ENCODE data around the gene GRM2. TPM values are rescaled to one million over a fixed set of nuclear protein-coding genes. Genes with fewer than 3 reads are reported as not detected.
A peak's percentile ranks its signal among the peaks of the same experiment; 100 is the strongest.

GRM2 gene
- total RNA-seq, 1 donor from 2014 or later: 0.49 TPM

GRCh38 chr3:51718547-51719409 lies 11.9 kb downstream of the GRM2 start:
- ATAC-seq (peak; percentile 92), DNase-seq (peak; percentile 78)
- no peaks in the 10 kb centered on the region for H3K27me3 ChIP-seq
- intact Hi-C loops (cut with DNase I): no loop called here
- H3K36me3 ChIP-seq: no peaks in the 10 kb centered on the region
- H3K4me1 ChIP-seq: no peaks in the 10 kb centered on the region
- no peak overlapping the region for H3K4me3 ChIP-seq
- H3K9me3 ChIP-seq: no peaks in the 10 kb centered on the region
- no peak overlapping the region for H3K27ac ChIP-seq
- peak; percentile 59 for TF ChIP-seq CTCF (IDR thresholded peaks at IDR 0.05)

DNA sequence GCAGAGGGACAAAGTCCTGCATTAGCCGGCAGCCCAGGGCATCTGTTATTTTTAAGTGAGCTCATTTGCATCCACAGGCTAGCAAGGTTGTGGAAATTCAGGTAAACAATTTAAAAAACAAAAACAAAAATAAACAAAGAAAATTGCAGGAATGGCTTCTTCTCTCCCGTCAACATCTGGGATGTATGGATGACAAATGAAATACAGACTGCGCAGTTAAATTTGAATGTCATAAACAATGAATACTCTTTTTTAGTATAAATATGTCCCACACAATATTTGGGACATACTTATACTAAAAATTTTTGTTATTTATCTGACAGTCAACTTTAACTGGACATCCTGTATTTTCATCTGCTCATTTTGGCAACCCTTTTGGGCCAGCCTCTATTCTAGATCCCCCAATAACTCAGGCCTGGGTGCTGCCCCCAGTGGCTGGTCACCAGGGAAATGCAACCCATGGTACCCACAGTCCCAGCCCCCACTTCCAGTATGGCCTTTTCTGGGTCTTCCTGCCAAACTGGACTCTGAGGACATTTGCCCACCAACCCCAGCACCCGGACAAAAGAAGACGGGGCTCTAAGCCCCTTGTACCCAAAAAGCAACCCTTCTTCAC lies 12.7 kb downstream of the GRM2 start:
- no peaks in the 10 kb centered on the region for H3K36me3 ChIP-seq
- DNase-seq (no peak), ATAC-seq (no peak)
- no peak for TF ChIP-seq CTCF (IDR thresholded peaks at IDR 0.05)
- H3K27me3 ChIP-seq: no peaks in the 10 kb centered on the region
- H3K4me1 ChIP-seq: no peaks in the 10 kb centered on the region
- no peak overlapping the region for H3K4me3 ChIP-seq
- H3K9me3 ChIP-seq: no peaks in the 10 kb centered on the region
- intact Hi-C loops (cut with DNase I): no loop called here
- H3K27ac ChIP-seq: no peak overlapping the region

DNA sequence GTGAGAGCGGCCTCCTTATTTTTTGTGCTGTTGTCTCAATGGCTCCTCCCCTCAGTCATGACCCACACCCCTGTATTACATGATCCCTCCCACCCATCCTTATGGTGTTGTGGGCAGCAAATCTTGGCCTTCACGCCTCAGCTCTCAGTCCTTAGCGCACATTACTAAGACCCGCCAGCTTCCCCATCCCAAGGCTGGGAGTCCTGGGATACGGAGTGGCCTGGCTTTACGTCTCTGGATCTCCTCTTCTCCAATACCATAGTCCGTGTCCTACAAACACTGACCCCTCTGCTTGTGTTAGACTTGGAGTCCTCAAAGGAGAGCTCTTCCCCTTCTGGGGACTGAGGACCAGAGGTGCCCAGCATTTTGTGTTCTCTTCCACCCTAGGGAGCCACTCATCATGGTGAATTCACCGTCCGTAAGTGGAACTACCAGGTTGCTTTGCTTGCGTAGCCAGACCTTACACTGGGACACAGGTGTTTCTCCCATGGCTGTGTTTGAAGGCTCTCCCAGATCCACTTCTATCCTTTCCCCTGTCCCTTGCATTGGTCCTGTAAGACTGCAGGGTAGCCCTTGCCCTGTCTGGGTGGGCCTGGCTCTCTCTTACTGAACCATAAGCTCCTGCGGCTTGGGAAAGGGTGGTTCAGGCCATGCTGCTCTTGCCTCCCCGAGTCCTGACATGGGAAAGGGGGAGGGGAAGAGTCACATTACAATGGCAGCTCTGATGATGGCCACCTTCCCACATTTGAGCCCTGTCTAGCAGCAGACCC lies 13.6 kb downstream of the GRM2 start:
- DNase-seq (no peak), ATAC-seq (no peak)
- H3K27ac ChIP-seq: no peak overlapping the region
- TF ChIP-seq CTCF (IDR thresholded peaks at IDR 0.05): no peak
- no peaks in the 10 kb centered on the region for H3K36me3 ChIP-seq
- no peak overlapping the region for H3K4me3 ChIP-seq
- no peaks in the 10 kb centered on the region for H3K9me3 ChIP-seq
- intact Hi-C loops (cut with DNase I): no loop called here
- no peaks in the 10 kb centered on the region for H3K27me3 ChIP-seq
- H3K4me1 ChIP-seq: no peaks in the 10 kb centered on the region

DNA sequence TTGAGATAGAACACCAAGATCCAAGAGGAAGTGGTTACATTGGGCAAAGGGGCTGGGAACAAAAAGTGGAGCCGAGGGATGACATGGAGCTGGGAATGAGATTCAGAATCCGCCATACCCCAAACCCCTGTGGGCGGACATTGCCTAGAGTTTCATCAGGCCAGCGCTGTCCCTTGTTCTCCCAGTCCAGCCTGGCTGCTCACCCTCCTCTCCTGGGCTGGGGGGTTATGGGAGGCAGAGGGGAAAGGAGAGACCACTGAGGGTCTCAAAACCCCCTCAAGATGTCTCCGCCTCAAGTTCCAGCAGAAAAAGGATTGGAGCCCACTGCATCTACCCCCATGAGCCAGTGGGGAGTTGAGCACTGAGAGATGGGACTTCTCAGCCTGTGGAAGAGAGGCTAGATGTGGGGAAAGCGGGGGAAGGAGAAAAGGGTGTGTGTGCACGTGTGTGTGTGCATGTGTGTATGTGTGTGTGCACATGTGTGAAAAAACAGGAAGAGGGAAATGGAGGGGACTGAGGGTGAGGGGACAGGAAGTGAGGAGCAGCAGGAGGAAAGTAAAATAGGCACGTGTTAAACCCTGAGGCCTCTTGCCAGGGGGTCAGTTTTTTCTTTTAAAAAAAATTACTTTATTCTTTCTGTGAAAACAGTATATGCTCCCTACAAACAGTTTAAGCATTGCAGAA lies 14.3 kb downstream of the GRM2 start:
- Histone ChIP-seq H3K27me3 (no peaks in the 10 kb centered on the region), H3K36me3 (no peaks in the 10 kb centered on the region), H3K27ac (no peak overlapping the region), H3K4me3 (no peak overlapping the region), H3K4me1 (no peaks in the 10 kb centered on the region), H3K9me3 (no peaks in the 10 kb centered on the region)
- DNase-seq: no peak
- no peak for ATAC-seq
- intact Hi-C loops (cut with DNase I): no loop called here
- no peak for TF ChIP-seq CTCF (IDR thresholded peaks at IDR 0.05)

DNA sequence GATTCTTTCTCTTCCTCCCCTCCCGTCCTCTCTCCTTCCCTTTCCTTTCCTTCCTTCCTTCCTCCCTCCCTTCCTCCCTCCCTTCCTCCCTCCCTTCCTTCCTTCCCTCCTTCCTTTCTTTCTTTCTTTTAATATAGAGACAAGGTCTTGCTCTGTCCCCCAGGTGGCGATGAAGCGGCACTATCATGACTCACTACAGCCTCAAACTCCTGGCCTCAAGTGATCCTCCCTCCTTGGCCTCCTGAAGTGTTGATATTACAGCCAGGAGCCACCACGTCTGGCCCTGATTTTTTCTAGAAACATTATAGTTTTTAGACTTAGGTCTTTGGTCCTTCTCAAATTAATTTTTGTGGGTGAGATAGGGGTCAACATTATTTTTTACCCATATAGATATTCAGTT lies 15.5 kb downstream of the GRM2 start:
- H3K4me1 ChIP-seq: no peaks in the 10 kb centered on the region
- intact Hi-C loops (cut with DNase I): no loop called here
- no peak for ATAC-seq

More for the DNA sequence above, 15.5 kb downstream of the GRM2 start:
- Histone ChIP-seq H3K9me3 (no peaks in the 10 kb centered on the region), H3K27ac (no peak overlapping the region), H3K27me3 (no peaks in the 10 kb centered on the region), H3K36me3 (no peaks in the 10 kb centered on the region), H3K4me3 (no peak overlapping the region)
- no peak for DNase-seq
- no peak for TF ChIP-seq CTCF (IDR thresholded peaks at IDR 0.05)

Measured in upper lobe of right lung (tissue), 1 donor.